Kidney (tissue), 14 donors: ENCODE data around the gene TSPYL1. TPM values are rescaled to one million over a fixed set of nuclear protein-coding genes. Genes with fewer than 3 reads are reported as not detected.

Experiments
- DNase-seq, 5 donors: peaks; one replicate each; pipeline ENCODE4 v3.0.0-alpha.2; 2013 to 2020
- FAIRE-seq: peaks from 2 replicates; lab custom pipeline; 2012; peaks lifted over from hg19 to GRCh38; lab: Jason Lieb, UNC
- H3K27ac ChIP-seq, 2 donors: one replicate each; pipeline ENCODE4 v1.7.0; 2013; ENCODE audit warnings: low read depth in 2 of 2, low read length in 2 of 2, inconsistent platforms in 1 of 2
- H3K27me3 ChIP-seq: one replicate; pipeline ENCODE4 v1.7.1; 2013; ENCODE audit warnings: low read length, inconsistent platforms; ENCODE audit not compliant: control insufficient read depth, insufficient read depth
- H3K36me3 ChIP-seq, 3 donors: one replicate each; pipeline versions ENCODE4 v1.7.0 to v1.7.1; 2013; ENCODE audit warnings: low read length in 3 of 3, control low read depth in 1 of 3, inconsistent platforms in 1 of 3; ENCODE audit not compliant: insufficient read depth in 3 of 3, control insufficient read depth in 2 of 3
- H3K4me1 ChIP-seq, 3 donors: one replicate each; pipeline versions ENCODE4 v1.7.0 to v1.7.1; 2013; ENCODE audit warnings: low read length in 3 of 3, inconsistent platforms in 1 of 3, low read depth in 1 of 3; ENCODE audit not compliant: control insufficient read depth in 2 of 3, insufficient read depth in 2 of 3
- H3K4me3 ChIP-seq, 3 donors: one replicate each; pipeline versions ENCODE4 v1.7.0 to v1.8.1; 2013; ENCODE audit warnings: low read length in 3 of 3, control low read depth in 1 of 3, inconsistent platforms in 1 of 3
- H3K9ac ChIP-seq, 3 donors: one replicate each; pipeline versions ENCODE4 v1.7.0 to v1.7.1; 2013; ENCODE audit warnings: low read length in 3 of 3, control low read depth in 1 of 3, inconsistent platforms in 1 of 3
- H3K9me3 ChIP-seq, 3 donors: one replicate each; pipeline versions ENCODE4 v1.7.0 to v1.7.1; 2013; ENCODE audit warnings: low read length in 3 of 3, control low read depth in 1 of 3, inconsistent platforms in 1 of 3; ENCODE audit not compliant: control insufficient read depth in 2 of 3, insufficient read depth in 1 of 3
- intact Hi-C: fragments of 100-400 bp; cut with DNase I; formaldehyde crosslinking; loops from one replicate; pipeline ENCODE4 v1.11.1; 2022
- polyA plus RNA-seq: library from polyadenylated mRNA; stranded (reverse); fragments of 350-450 nt; fragmentation: Illumina TruSeq; extraction: RNeasy Lipid Tissue Mini Kit (QIAGEN cat#74804); gene quantifications from one replicate; pipeline ENCODE4 v1.2.3, GENCODE V29; 2014; ENCODE audit warnings: low read depth, low replicate concordance; ENCODE audit not compliant: insufficient read depth
- total RNA-seq: library from RNA; stranded (reverse); fragmentation: NEBNext Ultra II Directional; extraction: Animal tissue kit (Norgen Biotek cat#: 25700); gene quantifications from one replicate; pipeline ENCODE4 v1.2.1, GENCODE V29; 2021
- TF ChIP-seq, protein P1 (sequence below): IDR thresholded peaks from 3 replicates; pipeline ENCODE4 v1.5.1; 2012; ENCODE audit warnings: mild to moderate bottlenecking, moderate library complexity, borderline replicate concordance; ENCODE audit not compliant: insufficient read depth; ENCODE audit errors: extremely low read depth
- donor health status: control.
- donor health status: control.
- donor health status: control.
- donor health status: control.
- donor health status: control.
- donor health status: DM: yes; HTN: yes; CAD: no.
- donor health status: Normal renal cell carcinoma (clear cell type).

TSPYL1 gene
- total and polyA plus RNA-seq, 2 donors from 2014 or later = 68.7 to 112 TPM

DNA sequence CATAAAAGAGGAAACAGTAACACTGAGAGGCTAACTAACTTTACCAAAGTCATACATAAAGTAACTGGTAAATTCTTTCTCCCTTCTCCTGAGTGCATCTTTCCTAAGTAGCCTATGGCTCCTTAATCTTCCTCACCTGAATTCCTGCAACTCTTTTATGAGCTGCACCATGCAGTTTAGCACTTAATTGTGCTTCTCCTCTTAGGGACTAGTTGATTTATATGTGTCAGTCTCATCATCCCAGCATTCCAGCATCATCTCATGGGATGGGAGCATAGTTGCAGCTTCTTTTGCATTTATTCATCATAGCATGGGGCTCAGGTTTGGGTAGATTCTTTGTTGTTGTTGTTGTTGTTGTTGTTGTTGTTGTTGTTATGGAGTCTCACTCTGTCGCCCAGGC is 3.5 kb upstream of the TSPYL1 start:
- Histone ChIP-seq H3K4me3 (no peak overlapping the region), H3K36me3 (peaks cover 0 to 3% (median 1%) of the 10 kb centered on the region in 3 donors), H3K4me1 (peaks cover 0 to 11% (median 6%) of the 10 kb centered on the region in 3 donors), H3K27me3 (no peaks in the 10 kb centered on the region), H3K27ac (no peak overlapping the region), H3K9me3 (no peaks in the 10 kb centered on the region), H3K9ac (no peak overlapping the region)
- no peak for FAIRE-seq
- DNase-seq = no peak
- TF ChIP-seq, protein P1, sequence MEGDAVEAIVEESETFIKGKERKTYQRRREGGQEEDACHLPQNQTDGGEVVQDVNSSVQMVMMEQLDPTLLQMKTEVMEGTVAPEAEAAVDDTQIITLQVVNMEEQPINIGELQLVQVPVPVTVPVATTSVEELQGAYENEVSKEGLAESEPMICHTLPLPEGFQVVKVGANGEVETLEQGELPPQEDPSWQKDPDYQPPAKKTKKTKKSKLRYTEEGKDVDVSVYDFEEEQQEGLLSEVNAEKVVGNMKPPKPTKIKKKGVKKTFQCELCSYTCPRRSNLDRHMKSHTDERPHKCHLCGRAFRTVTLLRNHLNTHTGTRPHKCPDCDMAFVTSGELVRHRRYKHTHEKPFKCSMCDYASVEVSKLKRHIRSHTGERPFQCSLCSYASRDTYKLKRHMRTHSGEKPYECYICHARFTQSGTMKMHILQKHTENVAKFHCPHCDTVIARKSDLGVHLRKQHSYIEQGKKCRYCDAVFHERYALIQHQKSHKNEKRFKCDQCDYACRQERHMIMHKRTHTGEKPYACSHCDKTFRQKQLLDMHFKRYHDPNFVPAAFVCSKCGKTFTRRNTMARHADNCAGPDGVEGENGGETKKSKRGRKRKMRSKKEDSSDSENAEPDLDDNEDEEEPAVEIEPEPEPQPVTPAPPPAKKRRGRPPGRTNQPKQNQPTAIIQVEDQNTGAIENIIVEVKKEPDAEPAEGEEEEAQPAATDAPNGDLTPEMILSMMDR = no peak
- intact Hi-C loops = loop anchor here (10.0 kb wide), 1 partner anchor 282 kb away; no protein-coding TSS in a partner anchor

DNA sequence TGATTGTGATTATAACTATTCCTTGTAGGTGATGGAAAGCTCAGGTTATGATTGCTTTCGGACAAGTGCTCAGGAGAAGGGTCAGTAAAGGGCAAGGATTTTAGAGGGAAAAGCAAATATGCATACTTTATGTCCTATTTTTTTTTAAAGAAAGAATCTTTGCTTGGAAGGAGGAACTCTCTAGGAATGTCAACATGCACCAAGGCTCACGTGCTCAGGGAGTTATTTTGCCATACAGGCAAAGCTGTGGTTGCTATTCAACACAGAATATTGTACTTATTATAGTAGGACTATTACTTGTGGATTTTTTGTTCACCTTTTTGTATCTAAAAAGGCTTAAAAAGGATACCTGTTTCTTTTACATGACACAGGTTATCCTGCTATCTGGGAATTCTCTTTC is 3.0 kb upstream of the TSPYL1 start:
- intact Hi-C loops = loop anchor here (10.0 kb wide), 1 partner anchor 282 kb away; no protein-coding TSS in a partner anchor
- no peak for FAIRE-seq

DNA sequence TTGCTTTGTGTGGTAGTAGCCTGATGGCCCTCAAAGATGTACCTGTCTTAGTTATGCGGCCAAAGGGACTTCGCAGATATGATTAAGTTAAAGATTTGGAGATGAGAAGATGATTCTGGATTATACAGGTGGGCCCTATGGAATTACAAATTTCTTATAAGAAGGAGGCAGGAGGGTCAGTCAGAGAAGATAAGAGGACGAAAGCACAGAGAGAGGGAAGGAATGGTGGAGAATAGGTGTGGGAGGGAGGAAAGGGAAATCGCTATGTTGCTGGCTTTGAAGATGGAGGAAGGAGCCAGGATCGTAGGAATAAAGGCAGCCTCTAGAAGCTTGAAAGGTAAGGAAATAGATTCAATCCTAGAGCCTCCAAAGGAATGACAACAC is 1.2 kb upstream of the TSPYL1 start:
- Histone ChIP-seq H3K9me3 (no peaks in the 10 kb centered on the region), H3K4me1 (peaks cover 2 to 19% (median 10%) of the 10 kb centered on the region in 3 donors), H3K9ac (peak overlapping the region in 1 of 3 donors; percentile 59), H3K27ac (peak overlapping the region; percentile 96 to 100), H3K4me3 (peak overlapping the region; percentile 72 to 98 (median 84)), H3K36me3 (peaks cover 0 to 7% (median 2%) of the 10 kb centered on the region in 3 donors), H3K27me3 (no peaks in the 10 kb centered on the region)
- TF ChIP-seq, protein P1 = no peak
- DNase-seq = no peak
- no peak for FAIRE-seq
- intact Hi-C loops = loop anchor here (10.0 kb wide), 1 partner anchor 284 kb away; no protein-coding TSS in a partner anchor

More for the DNA sequence above, 3.0 kb upstream of the TSPYL1 start:
- no peaks in the 10 kb centered on the region for H3K27me3 ChIP-seq
- peaks cover 0 to 15% (median 10%) of the 10 kb centered on the region in 3 donors for H3K4me1 ChIP-seq
- no peak overlapping the region for H3K4me3 ChIP-seq
- H3K9me3 ChIP-seq = no peaks in the 10 kb centered on the region
- no peak overlapping the region for H3K27ac ChIP-seq
- no peak for DNase-seq
- H3K9ac ChIP-seq = no peak overlapping the region
- H3K36me3 ChIP-seq = peaks cover 0 to 7% (median 2%) of the 10 kb centered on the region in 3 donors
- TF ChIP-seq, protein P1 = no peak
